Activated CD4-positive, alpha-beta T cell treated with anti-CD3 and anti-CD28 coated beads, Interleukin-2, amount 10 ng/mL, durations not matched to agents 7 days and 5 days (primary cell): ENCODE results near the gene MAGEA9B. TPM values are rescaled to one million over a fixed set of nuclear protein-coding genes. Genes with fewer than 3 reads are reported as not detected.
"Not testable (repeated sequence)": the region's sequence is repeated elsewhere in the genome, so short reads cannot be mapped to it uniquely, and the experiment has no call there.

ENCODE experiments used
- CTCF ChIA-PET: fragments of 350-600 bp; sonication (Branson Sonifier 250); formaldehyde crosslinking; loops from one replicate; lab custom pipeline; 2021; ENCODE audit warnings: antibody characterized with exemption; lab: Charles Lee
- POLR2A ChIA-PET: fragments of 350-600 bp; sonication (Branson Sonifier 250); formaldehyde crosslinking; loops from one replicate; lab custom pipeline; 2021; ENCODE audit warnings: antibody characterized with exemption; lab: Charles Lee
- DNase-seq: peaks from one replicate; pipeline ENCODE4 v3.0.0-alpha.2; 2020
- H3K27ac Mint-ChIP-seq: one replicate; pipeline ENCODE4 v1.8.0; 2021; ENCODE audit warnings: mild to moderate bottlenecking, moderate library complexity, mixed read lengths
- H3K27me3 Mint-ChIP-seq: one replicate; pipeline ENCODE4 v1.8.0; 2021; ENCODE audit warnings: mixed read lengths
- H3K36me3 Mint-ChIP-seq: one replicate; pipeline ENCODE4 v1.8.0; 2021; ENCODE audit warnings: low read depth, mixed read lengths
- H3K4me1 Mint-ChIP-seq: one replicate; pipeline ENCODE4 v1.8.0; 2021; ENCODE audit warnings: mixed read lengths
- H3K4me3 Mint-ChIP-seq: one replicate; pipeline ENCODE4 v1.8.0; 2021; ENCODE audit warnings: mild to moderate bottlenecking, moderate library complexity, mixed read lengths
- H3K9me3 Mint-ChIP-seq: one replicate; pipeline ENCODE4 v1.8.0; 2021; ENCODE audit warnings: mixed read lengths
- total RNA-seq, 2 experiments: library from RNA; stranded (reverse); gene quantifications; one replicate each; pipeline ENCODE4 v1.2.3, GENCODE V29; 2021

Gene MAGEA9B, protein sequence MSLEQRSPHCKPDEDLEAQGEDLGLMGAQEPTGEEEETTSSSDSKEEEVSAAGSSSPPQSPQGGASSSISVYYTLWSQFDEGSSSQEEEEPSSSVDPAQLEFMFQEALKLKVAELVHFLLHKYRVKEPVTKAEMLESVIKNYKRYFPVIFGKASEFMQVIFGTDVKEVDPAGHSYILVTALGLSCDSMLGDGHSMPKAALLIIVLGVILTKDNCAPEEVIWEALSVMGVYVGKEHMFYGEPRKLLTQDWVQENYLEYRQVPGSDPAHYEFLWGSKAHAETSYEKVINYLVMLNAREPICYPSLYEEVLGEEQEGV
- not detected for total RNA-seq

DNA sequence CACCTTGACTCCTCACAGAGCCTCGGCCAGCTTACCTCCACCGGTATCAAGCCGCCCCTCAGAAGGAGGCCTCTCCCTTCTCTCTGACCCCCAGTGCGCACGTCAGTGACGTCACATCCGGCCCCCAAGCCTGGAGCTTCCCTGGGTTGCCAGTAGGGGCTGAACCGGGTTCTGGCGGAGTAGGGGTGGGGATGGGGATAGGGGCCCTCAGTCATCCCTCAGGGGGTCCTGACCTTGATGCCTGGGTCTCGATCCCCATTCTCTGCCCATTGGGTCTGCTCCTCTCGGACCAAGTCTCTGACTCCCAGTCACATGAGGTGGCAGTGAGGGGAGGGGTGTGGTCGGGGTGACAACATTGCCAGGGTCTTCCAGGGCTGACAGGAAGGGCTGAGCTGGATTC lies at the start of gene MAGEA9B:
TSS of gene MAGEA9B (minus strand) at position 101 of the 400 bp plus-strand sequence. CDS start 4,280 bp downstream, outside the sequence.
- H3K4me3 Mint-ChIP-seq, H3K9me3 Mint-ChIP-seq, CTCF ChIA-PET, H3K27ac Mint-ChIP-seq, DNase-seq, H3K27me3 Mint-ChIP-seq, H3K36me3 Mint-ChIP-seq, POLR2A ChIA-PET, H3K4me1 Mint-ChIP-seq: not testable (repeated sequence)

DNA sequence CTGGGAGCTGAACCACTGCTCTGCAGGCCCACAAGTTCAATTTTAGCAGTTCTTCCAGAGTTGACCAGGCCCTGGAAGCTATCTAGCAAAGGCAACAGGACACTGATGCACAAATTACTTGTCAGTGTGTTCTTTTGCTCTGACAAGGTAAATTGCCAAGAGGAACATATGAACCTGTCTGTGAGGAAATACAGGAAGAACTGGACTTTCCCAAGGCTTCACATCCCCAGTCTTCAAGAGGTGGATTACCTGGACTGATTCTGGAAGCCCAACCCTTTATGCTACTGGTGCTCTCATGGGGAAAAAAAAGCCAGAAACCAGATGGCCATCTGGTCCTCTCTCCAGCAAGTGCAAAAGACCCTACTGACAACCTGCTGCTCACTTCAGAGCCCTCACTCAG lies 46.3 kb upstream of the MAGEA9B start:
- POLR2A ChIA-PET, result no interaction called here
- CTCF ChIA-PET, result no interaction called here
- no peak overlapping the region for H3K27ac Mint-ChIP-seq
- H3K9me3 Mint-ChIP-seq, result no peaks in the 10 kb centered on the region
- no peak overlapping the region for H3K4me3 Mint-ChIP-seq
- H3K27me3 Mint-ChIP-seq, result no peaks in the 10 kb centered on the region
- DNase-seq, result no peak
- H3K4me1 Mint-ChIP-seq, result peaks cover 25% of the 10 kb centered on the region
- peaks cover 2% of the 10 kb centered on the region for H3K36me3 Mint-ChIP-seq

DNA sequence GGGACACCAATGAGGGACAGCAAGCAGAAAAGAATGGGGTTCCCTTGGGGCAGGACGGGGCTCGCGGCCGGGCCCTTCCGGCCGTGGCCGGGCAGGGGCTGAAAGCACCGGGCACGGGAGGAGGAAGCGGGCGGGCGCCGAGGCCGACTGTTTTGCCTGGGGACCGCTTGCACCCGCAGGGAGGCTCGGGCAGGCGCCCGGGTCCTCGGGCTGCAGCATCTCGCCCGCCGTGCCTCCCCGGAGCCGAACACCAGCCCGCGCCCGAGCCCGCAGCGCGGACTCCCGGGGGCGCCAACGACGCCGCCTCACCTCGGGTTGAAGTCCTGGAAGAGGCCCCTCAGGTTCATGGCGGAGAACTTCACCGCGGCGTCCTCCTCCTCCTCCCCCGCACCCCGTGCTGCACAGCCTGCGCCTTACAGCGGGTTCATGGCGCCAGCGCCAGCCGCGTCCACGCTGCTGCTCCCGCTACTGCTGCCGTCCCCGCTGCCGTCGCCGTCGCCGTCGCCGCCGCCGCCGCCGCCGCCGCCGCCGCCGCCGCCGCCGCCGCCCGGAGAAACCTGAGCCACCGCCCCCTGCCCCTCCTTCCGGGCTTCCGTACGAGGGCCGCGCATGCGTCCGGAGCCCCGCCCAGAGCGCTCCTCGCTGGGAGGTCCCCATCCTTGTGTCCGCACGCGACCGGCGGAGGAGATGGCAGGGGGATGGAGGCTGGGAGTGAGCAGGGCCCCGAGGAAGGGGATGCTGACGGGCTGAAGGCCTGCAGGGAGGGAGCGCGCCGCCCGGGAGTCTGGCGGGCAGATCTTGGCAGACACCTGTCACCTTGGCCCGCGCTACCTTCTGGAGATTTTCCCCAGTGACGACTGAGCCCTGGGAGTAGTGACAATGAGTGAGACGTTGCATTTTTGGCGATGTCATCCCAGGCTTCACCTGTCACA lies 44.2 kb upstream of the MAGEA9B start, which contains the start of gene TMEM185A:
TSS of gene TMEM185A (minus strand) at position 559 of the 932 bp plus-strand sequence. CDS start at position 347, 212 bp downstream.
- H3K9me3 Mint-ChIP-seq, result no peaks in the 10 kb centered on the region
- H3K4me3 Mint-ChIP-seq, result peak within 1 kb of the TSS; percentile 90
- ChIA-PET CTCF (no interaction called here), POLR2A (no interaction called here)
- peak within 1 kb of the TSS; percentile 85 for H3K27ac Mint-ChIP-seq
- no peaks in the 10 kb centered on the region for H3K27me3 Mint-ChIP-seq
- H3K4me1 Mint-ChIP-seq, result peaks cover 32% of the 10 kb centered on the region
- peaks cover 2% of the 10 kb centered on the region for H3K36me3 Mint-ChIP-seq
- peak; percentile 68 for DNase-seq

DNA sequence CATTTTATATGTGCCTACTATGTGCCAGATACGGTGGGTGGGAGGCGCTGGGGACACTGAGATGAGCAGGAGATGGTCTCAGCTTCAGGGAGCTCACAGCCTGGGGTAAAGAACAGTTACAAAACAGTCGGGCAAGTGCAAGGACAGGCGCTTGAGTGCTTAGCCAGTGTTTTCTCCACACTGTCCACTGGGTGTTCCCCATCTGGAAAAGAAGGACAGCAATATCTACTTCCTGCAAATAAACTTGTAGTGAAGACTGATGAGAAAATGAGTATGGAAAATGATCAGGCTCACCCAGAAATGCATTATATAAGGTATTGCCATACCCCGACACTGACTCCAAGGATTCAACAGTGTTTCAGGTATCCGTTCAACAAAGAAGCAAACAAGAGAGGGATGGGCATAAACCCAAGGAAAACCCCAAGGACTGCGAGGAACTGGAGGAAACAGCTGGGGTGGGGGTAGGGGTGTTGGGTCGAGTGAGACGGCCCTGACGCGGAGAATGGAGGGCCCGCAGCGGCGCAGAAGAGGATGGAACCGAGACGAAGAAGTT lies 43.5 kb upstream of the MAGEA9B start:
- Mint-ChIP-seq H3K27me3 (no peaks in the 10 kb centered on the region), H3K27ac (peak overlapping the region; percentile 85), H3K4me3 (peak overlapping the region; percentile 90), H3K36me3 (peaks cover 2% of the 10 kb centered on the region), H3K9me3 (no peaks in the 10 kb centered on the region), H3K4me1 (peaks cover 32% of the 10 kb centered on the region)
- ChIA-PET CTCF (no interaction called here), POLR2A (no interaction called here)
- DNase-seq, result no peak

DNA sequence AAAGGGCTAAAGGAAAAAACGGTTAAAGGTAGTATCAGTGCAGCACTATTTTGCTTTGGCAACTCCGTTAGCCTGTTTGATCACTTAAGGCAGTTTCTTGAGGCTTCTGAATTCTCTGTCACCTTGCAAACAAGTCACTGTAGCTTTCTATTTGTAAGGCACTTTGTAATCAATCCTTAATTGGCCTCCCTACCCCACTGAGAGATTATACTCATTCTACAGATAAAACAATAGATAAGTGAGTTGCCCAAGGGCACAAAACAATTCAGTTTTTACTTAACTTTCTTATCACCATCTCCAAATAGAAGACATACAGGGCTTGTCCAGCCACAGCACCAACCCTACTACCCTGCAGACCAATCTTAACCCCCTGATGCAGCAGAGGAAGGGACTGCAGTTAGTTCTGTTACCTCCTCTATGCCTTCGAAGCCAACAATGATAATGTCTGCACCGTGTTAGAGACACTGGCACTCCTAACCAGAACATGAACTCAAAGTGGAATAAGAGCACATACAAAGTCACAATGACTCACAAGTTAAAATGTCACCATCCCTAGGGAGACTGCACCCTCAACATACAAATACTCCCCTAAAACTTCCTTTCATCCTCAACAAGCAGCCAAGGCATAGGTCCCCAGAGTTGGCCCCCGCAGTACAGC lies 42.6 kb upstream of the MAGEA9B start:
- H3K27ac Mint-ChIP-seq, result no peak overlapping the region
- POLR2A ChIA-PET, result no interaction called here

DNA sequence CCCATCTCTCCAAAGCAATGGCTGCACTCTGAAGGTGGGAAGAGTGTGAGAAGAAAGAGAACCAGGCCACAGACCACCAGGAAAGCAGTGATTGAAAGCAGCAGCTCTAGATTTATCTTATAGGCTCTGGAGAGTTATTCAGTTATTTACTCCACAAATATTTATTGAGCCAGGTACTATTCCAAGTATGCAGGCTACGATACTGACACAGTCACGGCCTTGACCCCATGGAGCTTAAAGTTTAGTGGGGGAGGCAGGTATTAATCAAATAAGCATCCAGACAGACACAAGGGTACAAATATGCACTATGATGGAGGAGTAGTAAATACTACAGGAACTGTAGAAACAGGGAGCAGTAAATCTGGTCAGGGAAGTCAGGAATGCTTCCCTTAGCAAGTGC lies 41.5 kb upstream of the MAGEA9B start:
- no peaks in the 10 kb centered on the region for H3K9me3 Mint-ChIP-seq

More for the DNA sequence above, 42.6 kb upstream of the MAGEA9B start:
- peak overlapping the region; percentile 90 for H3K4me3 Mint-ChIP-seq
- peaks cover 32% of the 10 kb centered on the region for H3K4me1 Mint-ChIP-seq
- CTCF ChIA-PET, result interaction anchor here (1.5 kb wide), 1 partner anchor 18 kb away, joined by 3 read pairs; no protein-coding TSS in a partner anchor
- H3K36me3 Mint-ChIP-seq, result peaks cover 2% of the 10 kb centered on the region
- DNase-seq, result no peak
- H3K27me3 Mint-ChIP-seq, result no peaks in the 10 kb centered on the region
- no peaks in the 10 kb centered on the region for H3K9me3 Mint-ChIP-seq

DNA sequence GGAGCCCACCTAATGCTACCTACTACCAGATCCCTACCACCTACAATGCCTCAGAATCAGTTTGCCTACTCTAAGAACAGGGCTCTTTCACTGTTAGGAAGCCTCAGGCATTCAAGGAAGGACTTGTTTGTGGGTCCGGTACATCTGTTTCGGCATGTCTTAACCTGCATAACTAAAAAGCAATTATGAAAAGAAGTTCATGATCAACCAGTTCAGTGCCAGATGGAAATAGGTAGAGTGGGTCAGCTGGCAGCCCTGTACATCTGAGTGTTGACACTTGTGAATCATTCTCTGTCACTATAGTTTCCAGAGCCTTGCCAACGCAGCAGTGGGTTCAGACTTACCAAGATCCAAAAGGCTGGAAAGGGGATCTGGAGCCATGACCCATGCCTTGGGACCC lies 41.0 kb upstream of the MAGEA9B start:
- Mint-ChIP-seq H3K9me3 (no peaks in the 10 kb centered on the region), H3K27ac (no peak overlapping the region), H3K27me3 (no peaks in the 10 kb centered on the region), H3K4me3 (no peak overlapping the region), H3K4me1 (peaks cover 32% of the 10 kb centered on the region), H3K36me3 (peaks cover 2% of the 10 kb centered on the region)
- no peak for DNase-seq
- CTCF ChIA-PET, result interaction anchor here (1.5 kb wide), 1 partner anchor 16 kb away, joined by 3 read pairs; no protein-coding TSS in a partner anchor
- POLR2A ChIA-PET, result no interaction called here

More for the DNA sequence above, 41.5 kb upstream of the MAGEA9B start:
- POLR2A ChIA-PET, result no interaction called here
- CTCF ChIA-PET, result interaction anchor here (1.5 kb wide), 1 partner anchor 17 kb away, joined by 3 read pairs; no protein-coding TSS in a partner anchor
- no peak overlapping the region for H3K27ac Mint-ChIP-seq
- H3K4me1 Mint-ChIP-seq, result peaks cover 32% of the 10 kb centered on the region
- no peak for DNase-seq
- no peak overlapping the region for H3K4me3 Mint-ChIP-seq
- peaks cover 2% of the 10 kb centered on the region for H3K36me3 Mint-ChIP-seq
- H3K27me3 Mint-ChIP-seq, result no peaks in the 10 kb centered on the region

DNA sequence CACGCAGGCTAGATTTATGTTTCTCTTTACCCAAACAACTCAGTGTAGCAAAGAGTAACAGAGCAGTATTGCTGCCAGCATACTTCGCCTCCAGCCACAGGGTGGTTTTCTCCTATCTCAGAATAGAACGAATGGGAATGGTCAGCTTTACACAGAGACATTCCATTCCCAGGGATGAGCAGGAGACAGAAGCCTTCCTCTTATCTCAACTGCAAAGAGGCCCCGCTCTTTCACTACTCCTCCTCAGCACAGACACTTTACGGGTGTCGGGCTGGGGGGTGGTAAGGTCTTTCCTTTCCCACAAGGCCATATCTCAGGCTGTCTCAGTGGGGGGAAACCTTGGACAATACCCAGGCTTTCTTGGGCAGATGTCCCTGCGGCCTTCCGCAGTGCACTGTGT lies 39.6 kb upstream of the MAGEA9B start:
- H3K27me3 Mint-ChIP-seq, POLR2A ChIA-PET, H3K9me3 Mint-ChIP-seq, H3K4me3 Mint-ChIP-seq, H3K27ac Mint-ChIP-seq, DNase-seq, CTCF ChIA-PET, H3K36me3 Mint-ChIP-seq: not testable (repeated sequence)
- peaks cover 28% of the 10 kb centered on the region for H3K4me1 Mint-ChIP-seq

DNA sequence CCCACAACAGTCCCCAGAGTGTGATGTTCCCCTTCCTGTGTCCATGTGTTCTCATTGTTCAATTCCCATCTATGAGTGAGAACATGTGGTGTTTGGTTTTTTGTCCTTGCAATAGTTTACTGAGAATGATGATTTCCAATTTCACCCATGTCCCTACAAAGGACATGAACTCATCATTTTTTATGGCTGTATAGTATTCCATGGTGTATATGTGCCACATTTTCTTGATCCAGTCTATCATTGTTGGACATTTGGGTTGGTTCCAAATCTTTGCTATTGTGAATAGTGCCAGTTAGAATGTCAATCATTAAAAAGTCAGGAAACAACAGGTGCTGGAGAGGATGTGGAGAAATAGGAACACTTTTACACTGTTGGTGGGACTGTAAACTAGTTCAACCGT lies 32.4 kb upstream of the MAGEA9B start:
- CTCF ChIA-PET, POLR2A ChIA-PET, H3K4me3 Mint-ChIP-seq, DNase-seq, H3K27ac Mint-ChIP-seq, H3K9me3 Mint-ChIP-seq, H3K36me3 Mint-ChIP-seq, H3K27me3 Mint-ChIP-seq, H3K4me1 Mint-ChIP-seq: not testable (repeated sequence)

DNA sequence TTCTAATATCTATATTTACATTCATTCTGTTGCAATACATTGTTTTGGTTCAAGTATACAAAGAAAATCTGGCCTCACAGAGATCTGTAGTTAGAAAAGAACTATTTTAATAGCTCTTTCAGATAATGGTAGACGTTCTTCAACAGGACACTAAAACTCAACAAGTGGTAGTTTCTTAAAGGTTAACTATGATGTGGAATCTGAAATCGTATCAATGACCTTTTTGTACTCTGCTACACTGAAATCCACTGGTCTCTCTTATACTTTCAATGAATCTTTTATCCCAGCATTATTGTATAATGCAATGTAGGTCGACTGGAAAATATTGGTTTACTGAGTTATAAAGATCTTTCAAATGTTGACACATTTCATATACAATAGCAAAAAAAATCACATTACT lies 31.6 kb upstream of the MAGEA9B start:
- no peak for DNase-seq
- no peaks in the 10 kb centered on the region for H3K27me3 Mint-ChIP-seq
- no peak overlapping the region for H3K4me3 Mint-ChIP-seq
- no peaks in the 10 kb centered on the region for H3K9me3 Mint-ChIP-seq
- peaks cover 2% of the 10 kb centered on the region for H3K4me1 Mint-ChIP-seq
- POLR2A ChIA-PET, result no interaction called here
- no peak overlapping the region for H3K27ac Mint-ChIP-seq
- CTCF ChIA-PET, result no interaction called here
- no peaks in the 10 kb centered on the region for H3K36me3 Mint-ChIP-seq

DNA sequence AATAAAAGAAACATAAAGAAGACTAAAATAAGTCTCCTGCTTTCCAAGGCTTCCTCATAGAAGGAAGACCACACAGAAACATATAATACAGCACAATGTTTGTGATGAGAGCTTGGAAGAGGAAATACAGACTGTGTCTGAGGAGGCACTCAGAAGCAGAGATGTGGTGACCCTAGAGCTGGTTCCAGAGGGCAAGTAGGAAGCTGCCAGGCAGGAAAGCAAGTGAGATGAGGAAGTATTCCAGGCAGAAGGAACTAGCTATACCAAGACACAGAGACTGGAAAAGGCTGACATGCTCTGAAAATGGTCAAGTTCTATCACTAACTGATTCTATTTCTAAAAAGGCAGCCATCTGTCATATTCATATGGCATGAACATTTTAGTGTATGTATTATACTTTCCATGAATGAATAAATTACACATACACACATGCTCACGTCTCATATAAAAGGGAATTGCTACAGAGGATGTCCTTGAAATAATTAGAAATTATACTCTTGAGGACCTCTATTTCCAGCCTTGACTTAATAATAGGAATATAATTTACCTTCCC lies 24.4 kb upstream of the MAGEA9B start:
- H3K9me3 Mint-ChIP-seq, result no peaks in the 10 kb centered on the region
- POLR2A ChIA-PET, result no interaction called here
- no peak overlapping the region for H3K4me3 Mint-ChIP-seq
- DNase-seq, result no peak
- H3K27ac Mint-ChIP-seq, result no peak overlapping the region
- H3K36me3 Mint-ChIP-seq, result peaks cover 6% of the 10 kb centered on the region
- no peaks in the 10 kb centered on the region for H3K27me3 Mint-ChIP-seq
- CTCF ChIA-PET, result interaction anchor here (1.3 kb wide), 1 partner anchor 17 kb away, joined by 3 read pairs; no protein-coding TSS in a partner anchor
- H3K4me1 Mint-ChIP-seq, result no peaks in the 10 kb centered on the region

DNA sequence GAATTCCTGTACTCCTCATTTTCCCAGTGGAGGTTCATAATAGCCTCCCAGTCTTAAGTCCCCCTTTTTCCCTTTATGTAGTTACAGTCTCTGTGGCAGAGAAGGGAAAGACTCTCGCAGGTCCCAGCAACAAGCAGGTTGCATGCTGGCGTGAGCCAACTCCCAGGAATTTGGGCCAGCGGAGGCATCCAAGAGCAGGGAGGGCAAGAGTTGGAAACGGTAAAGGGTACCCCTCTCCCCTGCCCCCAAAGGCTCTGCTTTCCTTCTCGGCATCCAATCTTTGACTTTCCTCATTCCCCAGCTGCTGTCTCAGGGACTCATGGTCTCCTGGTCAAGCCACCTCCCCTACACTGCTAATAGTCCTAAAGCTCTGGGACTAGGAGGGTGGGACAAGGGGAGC lies 23.3 kb upstream of the MAGEA9B start:
- no peak overlapping the region for H3K4me3 Mint-ChIP-seq
- no peaks in the 10 kb centered on the region for H3K4me1 Mint-ChIP-seq
- no peaks in the 10 kb centered on the region for H3K27me3 Mint-ChIP-seq
- H3K9me3 Mint-ChIP-seq, result no peaks in the 10 kb centered on the region
- ChIA-PET CTCF (no interaction called here), POLR2A (no interaction called here)
- DNase-seq, result no peak
- peaks cover 11% of the 10 kb centered on the region for H3K36me3 Mint-ChIP-seq
- H3K27ac Mint-ChIP-seq, result no peak overlapping the region
